GM12878 (cell line): Measurements from ENCODE around the gene SENP1.

ENCODE experiments used
- POLR2A ChIP-seq: IDR thresholded peaks from 2 replicates; pipeline ENCODE4 v1.6.1; 2011; ENCODE audit warnings: low read depth, mild to moderate bottlenecking, low read length
- ZSCAN29 ChIP-seq: fragments of 450-650 bp; IDR thresholded peaks from 2 replicates; pipeline ENCODE4 v1.6.1; 2017; ENCODE audit warnings: mild to moderate bottlenecking, moderate library complexity

DNA sequence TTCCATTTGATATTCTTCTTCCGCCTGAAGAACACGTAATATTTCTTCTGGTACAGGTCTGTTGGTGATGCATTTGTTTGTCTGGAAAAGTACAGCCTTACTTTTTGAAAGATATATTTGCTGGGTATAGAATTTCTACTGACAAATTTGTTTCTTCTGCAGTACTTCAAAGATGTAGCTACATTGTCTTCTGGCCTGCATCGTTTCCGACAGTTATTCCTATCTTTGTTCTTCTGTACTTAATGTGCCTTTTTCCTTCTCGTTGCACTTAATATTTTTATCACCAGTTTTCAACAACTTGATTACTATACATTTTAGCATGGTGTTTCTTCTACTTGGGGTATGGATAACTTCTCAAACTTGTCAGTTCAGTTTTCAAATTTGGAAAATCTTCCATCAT, 47.1 kb downstream of the SENP1 start:
- TF ChIP-seq ZSCAN29 (no peak), POLR2A (no peak)
